IMR-90 (cell line): ENCODE data around the gene BTN2A1. TPM values are rescaled to one million over a fixed set of nuclear protein-coding genes. Genes with fewer than 3 reads are reported as not detected.

ENCODE experiments used
- ATAC-seq: fragments of 200-7000 bp; cut with Tn5 transposase; 2 replicates; pipeline ENCODE4 v1.9.1; 2020; ENCODE audit warnings: low read depth, mild to moderate bottlenecking, moderate library complexity
- BruUV-seq: library from RNA; stranded (reverse); fragments of 400-500 nt; replicated peaks from 2 replicates; lab custom pipeline; 2021; lab: Mats Ljungman, UMichigan
- CTCF ChIA-PET: fragments of 300-600 bp; formaldehyde crosslinking; extraction: SDS; loops from one replicate; lab custom pipeline; 2021; ENCODE audit warnings: antibody characterized with exemption; lab: Yijun Ruan, JAX
- POLR2A ChIA-PET: fragments of 300-600 bp; sonication (Branson Sonifier 250); formaldehyde crosslinking; loops from one replicate; lab custom pipeline; 2022; ENCODE audit warnings: antibody characterized with exemption; ENCODE audit not compliant: unreplicated experiment; lab: Charles Lee
- DNase-seq: peaks from one replicate; pipeline ENCODE4 v3.0.0; 2013
- H2AFZ ChIP-seq: replicated peaks from 2 replicates; pipeline ENCODE3; 2013; ENCODE audit warnings: low read length, mild to moderate bottlenecking; ENCODE audit not compliant: poor library complexity
- H2AK5ac ChIP-seq: 2 replicates; pipeline ENCODE4 v1.6.1; 2013; ENCODE audit warnings: low read depth, low read length, inconsistent platforms
- H2AK9ac ChIP-seq: replicated peaks from 2 replicates; pipeline ENCODE3; 2013; ENCODE audit warnings: mild to moderate bottlenecking, low read depth, low read length, moderate library complexity; ENCODE audit not compliant: poor library complexity
- H2BK120ac ChIP-seq: 2 replicates; pipeline ENCODE4 v1.6.1; 2013; ENCODE audit warnings: low read depth, low read length, inconsistent platforms
- H2BK15ac ChIP-seq: 3 replicates; pipeline ENCODE4 v1.6.1; 2013; ENCODE audit warnings: low read depth, low read length, inconsistent platforms
- H2BK20ac ChIP-seq: 2 replicates; pipeline ENCODE4 v1.6.1; 2013; ENCODE audit warnings: low read depth, mild to moderate bottlenecking, inconsistent platforms, low read length, moderate library complexity
- H2BK5ac ChIP-seq: 2 replicates; pipeline ENCODE4 v1.6.1; 2013; ENCODE audit warnings: mild to moderate bottlenecking, low read depth, low read length, inconsistent platforms; ENCODE audit not compliant: poor library complexity, severe bottlenecking
- H3K14ac ChIP-seq: replicated peaks from 2 replicates; pipeline ENCODE4 v1.6.1; 2013; ENCODE audit warnings: low read depth, low read length, inconsistent platforms
- H3K18ac ChIP-seq: 2 replicates; pipeline ENCODE4 v1.6.1; 2013; ENCODE audit warnings: low read depth, low read length, control low read depth
- H3K23ac ChIP-seq: 2 replicates; pipeline ENCODE4 v1.6.1; 2013; ENCODE audit warnings: low read depth, low read length, inconsistent platforms
- H3K27ac ChIP-seq: 2 replicates; pipeline ENCODE4 v1.5.1; 2013; ENCODE audit warnings: mild to moderate bottlenecking, control low read depth, low read length; ENCODE audit not compliant: insufficient read depth
- H3K27me3 ChIP-seq: 2 replicates; pipeline ENCODE4 v1.6.1; 2013; ENCODE audit warnings: low read length; ENCODE audit not compliant: control insufficient read depth, insufficient read depth
- H3K36me3 ChIP-seq: 2 replicates; pipeline ENCODE4 v1.6.1; 2013; ENCODE audit warnings: low read length, mixed read lengths; ENCODE audit not compliant: control insufficient read depth, insufficient read depth
- H3K4ac ChIP-seq: 2 replicates; pipeline ENCODE4 v1.6.1; 2013; ENCODE audit warnings: low read depth, low read length, inconsistent platforms
- H3K4me1 ChIP-seq: 2 replicates; pipeline ENCODE4 v1.6.1; 2013; ENCODE audit warnings: low read length, mixed read lengths; ENCODE audit not compliant: control insufficient read depth, insufficient read depth
- H3K4me2 ChIP-seq: 2 replicates; pipeline ENCODE4 v1.6.1; 2013; ENCODE audit warnings: low read depth, mild to moderate bottlenecking, control low read depth, low read length, moderate library complexity
- H3K4me3 ChIP-seq: 2 replicates; pipeline ENCODE4 v1.5.1; 2013; ENCODE audit warnings: low read depth, mild to moderate bottlenecking, control low read depth, low read length, moderate library complexity; ENCODE audit not compliant: insufficient read depth
- H3K56ac ChIP-seq: 2 replicates; pipeline ENCODE4 v1.6.1; 2013; ENCODE audit warnings: low read length, inconsistent platforms; ENCODE audit not compliant: insufficient read depth; ENCODE audit errors: extremely low read depth
- H3K79me1 ChIP-seq, 2 experiments: 2 replicates each; pipeline ENCODE4 v1.6.1; 2013; ENCODE audit warnings: low read length in 2 of 2, inconsistent platforms in 1 of 2, low read depth in 1 of 2
- H3K9ac ChIP-seq: 2 replicates; pipeline ENCODE4 v1.6.1; 2013; ENCODE audit warnings: low read depth, low read length, control low read depth
- H3K9me1 ChIP-seq: 2 replicates; pipeline ENCODE4 v1.6.1; 2013; ENCODE audit warnings: low read length, inconsistent platforms; ENCODE audit not compliant: insufficient read depth
- H3K9me3 ChIP-seq: 2 replicates; pipeline ENCODE4 v1.6.1; 2013; ENCODE audit warnings: low read length; ENCODE audit not compliant: control insufficient read depth, insufficient read depth
- H4K20me1 ChIP-seq: 2 replicates; pipeline ENCODE4 v1.6.1; 2013; ENCODE audit warnings: low read length, inconsistent platforms; ENCODE audit not compliant: insufficient read depth
- H4K5ac ChIP-seq: 2 replicates; pipeline ENCODE4 v1.6.1; 2013; ENCODE audit warnings: mild to moderate bottlenecking, low read depth, low read length, control low read depth
- H4K8ac ChIP-seq, 2 experiments: 2 replicates each; pipeline ENCODE4 v1.6.1; 2013; ENCODE audit warnings: low read depth in 2 of 2, low read length in 2 of 2, control low read depth in 1 of 2, inconsistent platforms in 1 of 2
- H4K91ac ChIP-seq: 2 replicates; pipeline ENCODE4 v1.6.1; 2013; ENCODE audit warnings: low read depth, low read length, inconsistent platforms; ENCODE audit not compliant: insufficient read depth
- BHLHE40 ChIP-seq: fragments of 150-350 bp; IDR thresholded peaks from 2 replicates; pipeline ENCODE4 v1.6.1; 2016; ENCODE audit warnings: mild to moderate bottlenecking, low read depth, low read length
- CEBPB ChIP-seq: IDR thresholded peaks from 2 replicates; pipeline ENCODE4 v1.6.1; 2012; ENCODE audit warnings: low read depth, low read length, improper control_type of control experiment
- CHD1 ChIP-seq: IDR thresholded peaks from 2 replicates; pipeline ENCODE4 v1.6.1; 2012; ENCODE audit warnings: low read depth, low read length, improper control_type of control experiment
- FOS ChIP-seq: fragments of 150-350 bp; IDR thresholded peaks from 2 replicates; pipeline ENCODE4 v1.6.1; 2016; ENCODE audit warnings: low read depth, low read length
- MAFK ChIP-seq: IDR thresholded peaks from 2 replicates; pipeline ENCODE4 v1.6.1; 2012; ENCODE audit warnings: low read depth, low read length, improper control_type of control experiment
- MAZ ChIP-seq: IDR thresholded peaks from 2 replicates; pipeline ENCODE4 v1.6.1; 2012; ENCODE audit warnings: low read depth, mild to moderate bottlenecking, low read length, improper control_type of control experiment, moderate library complexity, borderline replicate concordance
- MXI1 ChIP-seq: IDR thresholded peaks from 2 replicates; pipeline ENCODE4 v1.6.1; 2012; ENCODE audit warnings: low read depth, mild to moderate bottlenecking, low read length, moderate library complexity, borderline replicate concordance
- NFE2L2 ChIP-seq: fragments of 150-350 bp; IDR thresholded peaks from 2 replicates; pipeline ENCODE4 v1.6.1; 2016; ENCODE audit warnings: low read depth, mild to moderate bottlenecking, low read length
- POLR2A ChIP-seq: IDR thresholded peaks from 2 replicates; pipeline ENCODE4 v1.6.1; 2012; ENCODE audit warnings: mild to moderate bottlenecking, low read depth, low read length
- RAD21 ChIP-seq: IDR thresholded peaks from 2 replicates; pipeline ENCODE4 v1.6.1; 2012; ENCODE audit warnings: low read length, improper control_type of control experiment
- RCOR1 ChIP-seq: IDR thresholded peaks from 2 replicates; pipeline ENCODE4 v1.6.1; 2012; ENCODE audit warnings: mild to moderate bottlenecking, low read length, improper control_type of control experiment; ENCODE audit not compliant: insufficient replicate concordance
- RFX5 ChIP-seq: IDR thresholded peaks from 2 replicates; pipeline ENCODE4 v1.8.0; 2012; ENCODE audit warnings: low read depth, mild to moderate bottlenecking, low read length, moderate library complexity
- SMC3 ChIP-seq: fragments of 150-350 bp; IDR thresholded peaks from 2 replicates; pipeline ENCODE4 v1.6.1; 2016; ENCODE audit warnings: low read depth, mild to moderate bottlenecking, antibody characterized with exemption, low read length, moderate library complexity
- WGBS, 2 experiments: methylation state at CpG; one replicate each; pipeline versions ENCODE4 v1.1.5 to v1.1.7; 2013; ENCODE audit warnings: missing lambda C conversion rate in 2 of 2; ENCODE audit not compliant: insufficient read length in 1 of 2; ENCODE audit errors: extremely low coverage in 2 of 2; 5-methylcytosine and 5-hydroxymethylcytosine counted together
- dilution Hi-C: fragments of 300-500 bp; cut with HindIII; formaldehyde crosslinking; loops from one replicate; pipeline ENCODE4 v1.14.3; 2018; ENCODE audit warnings: low sequenced_read_pairs; ENCODE audit not compliant: unreplicated experiment
- in situ Hi-C: fragments of 300-500 bp; cut with MboI; formaldehyde crosslinking; loops from 3 replicates; pipeline ENCODE4 v1.14.3; 2019; ENCODE audit warnings: low sequenced_read_pairs, inconsistent platforms, mixed read lengths
- intact Hi-C: fragments of 100-400 bp; cut with micrococcal nuclease; formaldehyde crosslinking; loops from 2 replicates; pipeline ENCODE4 v1.10.0; 2022
- polyA plus RNA-seq, 3 experiments: library from polyadenylated mRNA; depleted of rRNA; stranded (reverse); fragments of >200 nt; gene quantifications; 2 replicates each; pipeline ENCODE4 v1.2.3, GENCODE V29; 2012; ENCODE audit warnings: low replicate concordance in 1 of 3
- total RNA-seq: library from RNA; depleted of rRNA; stranded (reverse); fragments of >200 nt; gene quantifications from 2 replicates; pipeline ENCODE4 v1.2.3, GENCODE V29; 2012
- TF ChIP-seq, protein P1 (sequence below): fragments of 150-350 bp; IDR thresholded peaks from 2 replicates; pipeline ENCODE4 v1.6.1; 2017; ENCODE audit warnings: mild to moderate bottlenecking, antibody characterized with exemption, low read length, low read depth
- TF ChIP-seq, protein P2 (sequence below): fragments of 150-350 bp; IDR thresholded peaks from 2 replicates; pipeline ENCODE4 v1.6.1; 2016; ENCODE audit warnings: low read depth, mild to moderate bottlenecking, low read length, moderate library complexity, borderline replicate concordance
- TF ChIP-seq, protein P3 (sequence below): conservative IDR thresholded peaks from 2 replicates; pipeline ENCODE4 v1.5.1; 2012; ENCODE audit warnings: mild to moderate bottlenecking, low read depth, low read length, improper control_type of control experiment

The BTN2A1 gene
- total and polyA plus RNA-seq, 2 of the 4 experiments (the other 2 are of a cell fraction) = 13.6 to 40.2 TPM

DNA sequence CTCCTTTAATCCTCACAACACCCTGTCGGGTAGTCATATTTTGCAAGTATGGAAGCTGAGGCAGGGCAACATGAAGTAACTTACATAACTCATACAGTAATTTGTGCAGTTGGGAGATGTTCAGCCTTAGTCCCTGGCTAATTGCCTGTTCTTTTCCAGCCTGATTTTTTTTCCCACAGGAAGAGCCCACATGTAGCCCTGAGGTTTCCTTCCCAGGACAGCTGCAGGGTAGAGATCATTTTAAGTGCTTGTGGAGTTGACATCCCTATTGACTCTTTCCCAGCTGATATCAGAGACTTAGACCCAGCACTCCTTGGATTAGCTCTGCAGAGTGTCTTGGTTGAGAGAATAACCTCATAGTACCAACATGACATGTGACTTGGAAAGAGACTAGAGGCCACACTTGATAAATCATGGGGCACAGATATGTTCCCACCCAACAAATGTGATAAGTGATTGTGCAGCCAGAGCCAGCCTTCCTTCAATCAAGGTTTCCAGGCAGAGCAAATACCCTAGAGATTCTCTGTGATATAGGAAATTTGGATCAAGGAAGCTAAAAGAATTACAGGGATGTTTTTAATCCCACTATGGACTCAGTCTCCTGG is 5.0 kb upstream of the BTN2A1 start:
- BruUV-seq = no TSS peak
- intact Hi-C loops = no loop called here
- WGBS, 2 experiments = no CpG with 5 or more reads among the region's 1 CpG

More for the DNA sequence above, 5.0 kb upstream of the BTN2A1 start:
- dilution Hi-C loops = no loop called here
- Histone ChIP-seq H2BK5ac (no peak overlapping the region), H3K27me3 (no peaks in the 10 kb centered on the region), H2AK9ac (no peak overlapping the region), H3K9ac (no peak overlapping the region), H4K20me1 (no peaks in the 10 kb centered on the region), H2AK5ac (no peak overlapping the region), H3K27ac (no peak overlapping the region), H3K9me3 (no peaks in the 10 kb centered on the region), H4K91ac (no peak overlapping the region), H3K4me2 (no peak overlapping the region), H3K79me1 (peaks cover 0 to 8% of the 10 kb centered on the region in 2 experiments; a peak in 1 of 4 replicates), H3K23ac (no peak overlapping the region; the same call in 1 of the 2 replicates), H2BK15ac (no peak overlapping the region), H4K5ac (no peak overlapping the region), H4K8ac (no peak overlapping the region), H3K18ac (no peak overlapping the region), H3K14ac (no peak overlapping the region), H2BK20ac (no peak overlapping the region), H3K9me1 (peaks cover 12% of the 10 kb centered on the region; the same call in 1 of the 2 replicates), H3K56ac (no peak overlapping the region), H3K4me3 (no peak overlapping the region), H3K4ac (no peak overlapping the region), H3K4me1 (peaks cover 5% of the 10 kb centered on the region), H2AFZ (no peak overlapping the region), H3K36me3 (peaks cover 4% of the 10 kb centered on the region; the same call in 1 of the 2 replicates), H2BK120ac (no peak overlapping the region)
- POLR2A ChIA-PET = no interaction called here
- in situ Hi-C loops = no loop called here
- DNase-seq (no peak), ATAC-seq (no peak)
- CTCF ChIA-PET = interaction anchor here (0.6 kb wide), 1 partner anchor 17 kb away, joined by 4 read pairs; no protein-coding TSS in a partner anchor
- TF ChIP-seq SMC3 = no peak
- TF ChIP-seq RAD21 = no peak
- no peak for TF ChIP-seq NFE2L2
- TF ChIP-seq, protein P1, sequence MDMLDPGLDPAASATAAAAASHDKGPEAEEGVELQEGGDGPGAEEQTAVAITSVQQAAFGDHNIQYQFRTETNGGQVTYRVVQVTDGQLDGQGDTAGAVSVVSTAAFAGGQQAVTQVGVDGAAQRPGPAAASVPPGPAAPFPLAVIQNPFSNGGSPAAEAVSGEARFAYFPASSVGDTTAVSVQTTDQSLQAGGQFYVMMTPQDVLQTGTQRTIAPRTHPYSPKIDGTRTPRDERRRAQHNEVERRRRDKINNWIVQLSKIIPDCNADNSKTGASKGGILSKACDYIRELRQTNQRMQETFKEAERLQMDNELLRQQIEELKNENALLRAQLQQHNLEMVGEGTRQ = no peak
- TF ChIP-seq, protein P2, sequence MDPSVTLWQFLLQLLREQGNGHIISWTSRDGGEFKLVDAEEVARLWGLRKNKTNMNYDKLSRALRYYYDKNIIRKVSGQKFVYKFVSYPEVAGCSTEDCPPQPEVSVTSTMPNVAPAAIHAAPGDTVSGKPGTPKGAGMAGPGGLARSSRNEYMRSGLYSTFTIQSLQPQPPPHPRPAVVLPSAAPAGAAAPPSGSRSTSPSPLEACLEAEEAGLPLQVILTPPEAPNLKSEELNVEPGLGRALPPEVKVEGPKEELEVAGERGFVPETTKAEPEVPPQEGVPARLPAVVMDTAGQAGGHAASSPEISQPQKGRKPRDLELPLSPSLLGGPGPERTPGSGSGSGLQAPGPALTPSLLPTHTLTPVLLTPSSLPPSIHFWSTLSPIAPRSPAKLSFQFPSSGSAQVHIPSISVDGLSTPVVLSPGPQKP = no peak
- TF ChIP-seq MAZ = no peak
- no peak for TF ChIP-seq RFX5
- TF ChIP-seq BHLHE40 = no peak
- TF ChIP-seq MXI1 = no peak
- no peak for TF ChIP-seq CEBPB
- TF ChIP-seq, protein P3, sequence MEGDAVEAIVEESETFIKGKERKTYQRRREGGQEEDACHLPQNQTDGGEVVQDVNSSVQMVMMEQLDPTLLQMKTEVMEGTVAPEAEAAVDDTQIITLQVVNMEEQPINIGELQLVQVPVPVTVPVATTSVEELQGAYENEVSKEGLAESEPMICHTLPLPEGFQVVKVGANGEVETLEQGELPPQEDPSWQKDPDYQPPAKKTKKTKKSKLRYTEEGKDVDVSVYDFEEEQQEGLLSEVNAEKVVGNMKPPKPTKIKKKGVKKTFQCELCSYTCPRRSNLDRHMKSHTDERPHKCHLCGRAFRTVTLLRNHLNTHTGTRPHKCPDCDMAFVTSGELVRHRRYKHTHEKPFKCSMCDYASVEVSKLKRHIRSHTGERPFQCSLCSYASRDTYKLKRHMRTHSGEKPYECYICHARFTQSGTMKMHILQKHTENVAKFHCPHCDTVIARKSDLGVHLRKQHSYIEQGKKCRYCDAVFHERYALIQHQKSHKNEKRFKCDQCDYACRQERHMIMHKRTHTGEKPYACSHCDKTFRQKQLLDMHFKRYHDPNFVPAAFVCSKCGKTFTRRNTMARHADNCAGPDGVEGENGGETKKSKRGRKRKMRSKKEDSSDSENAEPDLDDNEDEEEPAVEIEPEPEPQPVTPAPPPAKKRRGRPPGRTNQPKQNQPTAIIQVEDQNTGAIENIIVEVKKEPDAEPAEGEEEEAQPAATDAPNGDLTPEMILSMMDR = no peak
- no peak for TF ChIP-seq FOS
- no peak for TF ChIP-seq POLR2A
- no peak for TF ChIP-seq MAFK
- TF ChIP-seq RCOR1 = no peak
- TF ChIP-seq CHD1 = no peak
